NCI-H146 treated with DMSO at 0.1 percent for 48 hours (cell line): ENCODE results near the gene AMT.

ENCODE experiments used
- DNase-seq: peaks from one replicate; lab custom pipeline; 2025; ENCODE audit not compliant: unreplicated experiment; lab: John Stamatoyannopoulos, UW

Gene AMT

GRCh38 chr3:49389297-49389696 is 33.0 kb downstream of the AMT start:
- DNase-seq: no peak

- DNase-seq: no peak
Observed at GRCh38 chr3:49388289-49388820, 33.9 kb downstream of the AMT start.

- DNase-seq: no peak
Observed at GRCh38 chr3:49387721-49388120, 34.6 kb downstream of the AMT start.

- no peak for DNase-seq
Observed at GRCh38 chr3:49386056-49386756, 36.1 kb downstream of the AMT start.

GRCh38 chr3:49385617-49386016 is 36.7 kb downstream of the AMT start:
- no peak for DNase-seq

GRCh38 chr3:49383387-49383786 is 38.9 kb downstream of the AMT start:
- DNase-seq: no peak

- DNase-seq: no peak
Observed at GRCh38 chr3:49378249-49378895, 43.9 kb downstream of the AMT start.

GRCh38 chr3:49377483-49377882 is 44.8 kb downstream of the AMT start:
- no peak for DNase-seq

- DNase-seq: no peak
Observed at GRCh38 chr3:49371946-49372345, 50.3 kb downstream of the AMT start.

GRCh38 chr3:49370585-49371290 is 51.5 kb downstream of the AMT start:
- no peak for DNase-seq
